ENCODE measurements around the gene ATP7A.
"Not testable (repeated sequence)": the region's sequence is repeated elsewhere in the genome, so short reads cannot be mapped to it uniquely, and the experiment has no call there.

ATP7A gene

GRCh38 chrX:77924320-77924859 is 13.9 kb downstream of the ATP7A start:
- H3K4me1 Mint-ChIP-seq (ENCODE audit: low read depth): peaks cover 2% of the 10 kb centered on the region
- no peaks in the 10 kb centered on the region for H3K27me3 Mint-ChIP-seq (ENCODE audit: low read depth)
- H3K36me3 Mint-ChIP-seq (ENCODE audit: low read depth): peaks cover 2% of the 10 kb centered on the region
- no peak overlapping the region for H3K4me3 Mint-ChIP-seq
- no peak for DNase-seq (ENCODE audit: low spot score)
- H3K27ac Mint-ChIP-seq: no peak overlapping the region
- peaks cover 3% of the 10 kb centered on the region for H3K9me3 Mint-ChIP-seq

GRCh38 chrX:77925764-77926163 is 15.3 kb downstream of the ATP7A start:
- Mint-ChIP-seq H3K27me3 (ENCODE audit: low read depth) (no peaks in the 10 kb centered on the region), H3K27ac (no peak overlapping the region), H3K4me1 (ENCODE audit: low read depth) (peaks cover 4% of the 10 kb centered on the region), H3K36me3 (ENCODE audit: low read depth) (peaks cover 2% of the 10 kb centered on the region), H3K9me3 (peaks cover 3% of the 10 kb centered on the region), H3K4me3 (no peak overlapping the region)
- DNase-seq (ENCODE audit: low spot score): no peak

- Mint-ChIP-seq H3K27me3 (ENCODE audit: low read depth) (no peaks in the 10 kb centered on the region), H3K36me3 (ENCODE audit: low read depth) (no peaks in the 10 kb centered on the region), H3K4me3 (no peak overlapping the region), H3K4me1 (ENCODE audit: low read depth) (peaks cover 4% of the 10 kb centered on the region), H3K27ac (no peak overlapping the region), H3K9me3 (no peaks in the 10 kb centered on the region)
- no peak for DNase-seq (ENCODE audit: low spot score)
Measured at GRCh38 chrX:77930581-77930980, 20.1 kb downstream of the ATP7A start.

- H3K9me3 Mint-ChIP-seq: no peaks in the 10 kb centered on the region
- DNase-seq (ENCODE audit: low spot score): no peak
- no peaks in the 10 kb centered on the region for H3K27me3 Mint-ChIP-seq (ENCODE audit: low read depth)
- H3K4me1 Mint-ChIP-seq (ENCODE audit: low read depth): peaks cover 4% of the 10 kb centered on the region
- no peak overlapping the region for H3K4me3 Mint-ChIP-seq
- no peak overlapping the region for H3K27ac Mint-ChIP-seq
- peaks cover 2% of the 10 kb centered on the region for H3K36me3 Mint-ChIP-seq (ENCODE audit: low read depth)
Measured at GRCh38 chrX:77935886-77936285, 25.4 kb downstream of the ATP7A start.

- no peaks in the 10 kb centered on the region for H3K27me3 Mint-ChIP-seq (ENCODE audit: low read depth)
- H3K4me1 Mint-ChIP-seq (ENCODE audit: low read depth): peaks cover 4% of the 10 kb centered on the region
- no peak overlapping the region for H3K27ac Mint-ChIP-seq
- no peak overlapping the region for H3K4me3 Mint-ChIP-seq
- no peak for DNase-seq (ENCODE audit: low spot score)
- H3K36me3 Mint-ChIP-seq (ENCODE audit: low read depth): peaks cover 2% of the 10 kb centered on the region
- H3K9me3 Mint-ChIP-seq: no peaks in the 10 kb centered on the region
Measured at GRCh38 chrX:77936299-77936698, 25.8 kb downstream of the ATP7A start.

- DNase-seq (ENCODE audit: low spot score): no peak
- H3K9me3 Mint-ChIP-seq: no peaks in the 10 kb centered on the region
- H3K36me3 Mint-ChIP-seq (ENCODE audit: low read depth): peaks cover 2% of the 10 kb centered on the region
- no peaks in the 10 kb centered on the region for H3K27me3 Mint-ChIP-seq (ENCODE audit: low read depth)
- H3K27ac Mint-ChIP-seq: no peak overlapping the region
- peaks cover 4% of the 10 kb centered on the region for H3K4me1 Mint-ChIP-seq (ENCODE audit: low read depth)
- H3K4me3 Mint-ChIP-seq: no peak overlapping the region
Measured at GRCh38 chrX:77937291-77937690, 26.8 kb downstream of the ATP7A start.

- peaks cover 6% of the 10 kb centered on the region for H3K4me1 Mint-ChIP-seq (ENCODE audit: low read depth)
- DNase-seq (ENCODE audit: low spot score): no peak
- peaks cover 2% of the 10 kb centered on the region for H3K36me3 Mint-ChIP-seq (ENCODE audit: low read depth)
- H3K9me3 Mint-ChIP-seq: no peaks in the 10 kb centered on the region
- no peaks in the 10 kb centered on the region for H3K27me3 Mint-ChIP-seq (ENCODE audit: low read depth)
- H3K27ac Mint-ChIP-seq: no peak overlapping the region
- no peak overlapping the region for H3K4me3 Mint-ChIP-seq
Measured at GRCh38 chrX:77938083-77938680, 27.7 kb downstream of the ATP7A start.

- H3K9me3 Mint-ChIP-seq; H3K4me1 Mint-ChIP-seq (ENCODE audit: low read depth); H3K4me3 Mint-ChIP-seq; H3K27ac Mint-ChIP-seq; H3K27me3 Mint-ChIP-seq (ENCODE audit: low read depth); DNase-seq (ENCODE audit: low spot score); H3K36me3 Mint-ChIP-seq (ENCODE audit: low read depth): not testable (repeated sequence)
Measured at GRCh38 chrX:77945031-77945430, 34.5 kb downstream of the ATP7A start.

GRCh38 chrX:77945910-77946545 is 35.5 kb downstream of the ATP7A start:
- Mint-ChIP-seq H3K36me3 (ENCODE audit: low read depth) (peaks cover 2% of the 10 kb centered on the region), H3K4me1 (ENCODE audit: low read depth) (peaks cover 3% of the 10 kb centered on the region), H3K4me3 (no peak overlapping the region), H3K27ac (no peak overlapping the region), H3K9me3 (no peaks in the 10 kb centered on the region), H3K27me3 (ENCODE audit: low read depth) (no peaks in the 10 kb centered on the region)
- no peak for DNase-seq (ENCODE audit: low spot score)

GRCh38 chrX:77946571-77946970 is 36.1 kb downstream of the ATP7A start:
- no peak overlapping the region for H3K4me3 Mint-ChIP-seq
- H3K4me1 Mint-ChIP-seq (ENCODE audit: low read depth): peaks cover 3% of the 10 kb centered on the region
- no peak for DNase-seq (ENCODE audit: low spot score)

GRCh38 chrX:77949840-77950239 is 39.3 kb downstream of the ATP7A start:
- no peak overlapping the region for H3K4me3 Mint-ChIP-seq
- no peaks in the 10 kb centered on the region for H3K9me3 Mint-ChIP-seq
- DNase-seq (ENCODE audit: low spot score): no peak
- no peaks in the 10 kb centered on the region for H3K27me3 Mint-ChIP-seq (ENCODE audit: low read depth)
- peaks cover 2% of the 10 kb centered on the region for H3K36me3 Mint-ChIP-seq (ENCODE audit: low read depth)
- H3K4me1 Mint-ChIP-seq (ENCODE audit: low read depth): peaks cover 6% of the 10 kb centered on the region
- H3K27ac Mint-ChIP-seq: no peak overlapping the region

More at GRCh38 chrX:77946571-77946970, 36.1 kb downstream of the ATP7A start:
- H3K27me3 Mint-ChIP-seq (ENCODE audit: low read depth): no peaks in the 10 kb centered on the region
- H3K9me3 Mint-ChIP-seq: no peaks in the 10 kb centered on the region
- H3K36me3 Mint-ChIP-seq (ENCODE audit: low read depth): peaks cover 2% of the 10 kb centered on the region
- no peak overlapping the region for H3K27ac Mint-ChIP-seq

GRCh38 chrX:77952173-77952572 is 41.7 kb downstream of the ATP7A start:
- H3K27me3 Mint-ChIP-seq (ENCODE audit: low read depth): no peaks in the 10 kb centered on the region
- H3K4me3 Mint-ChIP-seq: no peak overlapping the region
- peaks cover 11% of the 10 kb centered on the region for H3K4me1 Mint-ChIP-seq (ENCODE audit: low read depth)
- DNase-seq (ENCODE audit: low spot score): no peak
- H3K9me3 Mint-ChIP-seq: peaks cover 3% of the 10 kb centered on the region
- H3K27ac Mint-ChIP-seq: no peak overlapping the region
- H3K36me3 Mint-ChIP-seq (ENCODE audit: low read depth): peaks cover 5% of the 10 kb centered on the region

GRCh38 chrX:77953302-77953701 is 42.8 kb downstream of the ATP7A start:
- Mint-ChIP-seq H3K4me1 (ENCODE audit: low read depth) (peaks cover 16% of the 10 kb centered on the region), H3K27ac (no peak overlapping the region), H3K9me3 (peaks cover 10% of the 10 kb centered on the region), H3K27me3 (ENCODE audit: low read depth) (no peaks in the 10 kb centered on the region), H3K4me3 (no peak overlapping the region), H3K36me3 (ENCODE audit: low read depth) (peaks cover 13% of the 10 kb centered on the region)
- DNase-seq (ENCODE audit: low spot score): no peak

- H3K27ac Mint-ChIP-seq: no peak overlapping the region
- H3K27me3 Mint-ChIP-seq (ENCODE audit: low read depth): no peaks in the 10 kb centered on the region
- no peak for DNase-seq (ENCODE audit: low spot score)
- peaks cover 14% of the 10 kb centered on the region for H3K36me3 Mint-ChIP-seq (ENCODE audit: low read depth)
- H3K9me3 Mint-ChIP-seq: peaks cover 12% of the 10 kb centered on the region
- H3K4me1 Mint-ChIP-seq (ENCODE audit: low read depth): peaks cover 16% of the 10 kb centered on the region
- no peak overlapping the region for H3K4me3 Mint-ChIP-seq
Measured at GRCh38 chrX:77953708-77954107, 43.2 kb downstream of the ATP7A start.

All from T-helper 2 cell treated with Interferon-gamma antibody and Interleukin-4, amounts not matched to agents 5 μg/mL and 100 μg/mL, for 36 hours (primary cell).